WTC11 (cell line): ENCODE results near the gene MAML3. TPM values are rescaled to one million over a fixed set of nuclear protein-coding genes. Genes with fewer than 3 reads are reported as not detected.

Source experiments
- ATAC-seq: fragments of 200-7000 bp; cut with Tn5 transposase; 2 replicates; pipeline ENCODE4 v1.10.0; 2021; ENCODE audit warnings: mild to moderate bottlenecking, moderate library complexity
- CTCF ChIA-PET: fragments of 300-600 bp; sonication (Branson Sonifier 250); formaldehyde crosslinking; loops from one replicate; lab custom pipeline; 2021; ENCODE audit warnings: antibody characterized with exemption; lab: Charles Lee
- POLR2A ChIA-PET: fragments of 350-600 bp; sonication (Branson Sonifier 250); formaldehyde crosslinking; loops from one replicate; lab custom pipeline; 2021; ENCODE audit warnings: antibody characterized with exemption; lab: Charles Lee
- DNase-seq: peaks from one replicate; pipeline ENCODE4 v3.0.0; 2021; ENCODE audit warnings: low spot score
- H3K27ac Mint-ChIP-seq: 2 replicates; pipeline ENCODE4 v1.8.0; 2021; ENCODE audit warnings: mixed read lengths
- H3K27me3 Mint-ChIP-seq: 2 replicates; pipeline ENCODE4 v1.8.0; 2021; ENCODE audit warnings: low read depth, mild to moderate bottlenecking, moderate library complexity, mixed read lengths
- H3K36me3 Mint-ChIP-seq: 2 replicates; pipeline ENCODE4 v1.8.0; 2021; ENCODE audit warnings: mixed read lengths
- H3K4me1 Mint-ChIP-seq: 2 replicates; pipeline ENCODE4 v1.8.0; 2022; ENCODE audit warnings: mixed read lengths
- H3K4me3 Mint-ChIP-seq: 2 replicates; pipeline ENCODE4 v1.8.0; 2021; ENCODE audit warnings: mild to moderate bottlenecking, moderate library complexity, mixed read lengths
- H3K9me3 Mint-ChIP-seq: 2 replicates; pipeline ENCODE4 v1.8.0; 2021; ENCODE audit warnings: mixed read lengths
- ARID4B ChIP-seq: sonication (generic); formaldehyde crosslinking; IDR thresholded peaks from 2 replicates; pipeline ENCODE4 v1.8.0; 2023; ENCODE audit warnings: missing genetic modification reagents, mild to moderate bottlenecking, borderline replicate concordance
- E2F1 ChIP-seq: sonication (generic); formaldehyde crosslinking; IDR thresholded peaks from 2 replicates; pipeline ENCODE4 v1.8.0; 2022; ENCODE audit warnings: mild to moderate bottlenecking, missing genetic modification reagents
- ETV6 ChIP-seq: sonication (generic); formaldehyde crosslinking; IDR thresholded peaks from 2 replicates; pipeline ENCODE4 v1.8.1; 2022; ENCODE audit warnings: mild to moderate bottlenecking, missing genetic modification reagents
- FOXP1 ChIP-seq: sonication (generic); formaldehyde crosslinking; IDR thresholded peaks from 2 replicates; pipeline ENCODE4 v1.8.0; 2022; ENCODE audit warnings: missing genetic modification reagents, mild to moderate bottlenecking, moderate library complexity, borderline replicate concordance
- HMGA2 ChIP-seq: fragments of 250-450 bp; sonication (Bioruptor Pico); IDR thresholded peaks from 2 replicates; pipeline ENCODE4 v1.4.0; 2021; ENCODE audit warnings: mild to moderate bottlenecking, moderate library complexity
- IRF1 ChIP-seq: sonication (generic); formaldehyde crosslinking; IDR thresholded peaks from 2 replicates; pipeline ENCODE4 v1.8.0; 2023; ENCODE audit warnings: missing genetic modification reagents
- NFATC4 ChIP-seq: fragments of 250-450 bp; sonication (Bioruptor Pico); IDR thresholded peaks from 2 replicates; pipeline ENCODE4 v1.9.0; 2021; ENCODE audit warnings: mild to moderate bottlenecking
- PRDM15 ChIP-seq: sonication (generic); formaldehyde crosslinking; IDR thresholded peaks from 2 replicates; pipeline ENCODE4 v1.8.0; 2022; ENCODE audit warnings: missing genetic modification reagents
- PRRX2 ChIP-seq: fragments of 250-450 bp; sonication (Bioruptor Pico); IDR thresholded peaks from 2 replicates; pipeline ENCODE4 v1.8.0; 2021; ENCODE audit warnings: mild to moderate bottlenecking
- SMAD4 ChIP-seq: sonication (generic); formaldehyde crosslinking; IDR thresholded peaks from 2 replicates; pipeline ENCODE4 v1.8.0; 2022; ENCODE audit warnings: mild to moderate bottlenecking, missing genetic modification reagents
- SOX15 ChIP-seq: fragments of 250-450 bp; sonication (Bioruptor Pico); IDR thresholded peaks from 2 replicates; pipeline ENCODE4 v1.9.0; 2021; ENCODE audit warnings: mild to moderate bottlenecking
- STAT6 ChIP-seq: sonication (generic); formaldehyde crosslinking; conservative IDR thresholded peaks from 2 replicates; pipeline ENCODE4 v1.8.1; 2023; ENCODE audit warnings: mild to moderate bottlenecking, low read depth, missing genetic modification reagents, moderate library complexity
- USF2 ChIP-seq: sonication (generic); formaldehyde crosslinking; IDR thresholded peaks from 2 replicates; pipeline ENCODE4 v1.8.1; 2023; ENCODE audit warnings: mild to moderate bottlenecking, missing genetic modification reagents, moderate library complexity
- ZNF281 ChIP-seq: sonication (generic); formaldehyde crosslinking; IDR thresholded peaks from 2 replicates; pipeline ENCODE4 v1.8.0; 2023; ENCODE audit warnings: mild to moderate bottlenecking, missing genetic modification reagents
- ZNF416 ChIP-seq: fragments of 250-450 bp; sonication (Bioruptor Pico); IDR thresholded peaks from 2 replicates; pipeline ENCODE4 v1.9.0; 2021; ENCODE audit warnings: mild to moderate bottlenecking, inconsistent platforms
- ZNF423 ChIP-seq: fragments of 250-450 bp; sonication (Bioruptor Pico); IDR thresholded peaks from 2 replicates; pipeline ENCODE4 v2.1.2; 2022; ENCODE audit warnings: mild to moderate bottlenecking, moderate library complexity
- total RNA-seq: library from RNA; stranded (reverse); gene quantifications from 3 replicates; pipeline ENCODE4 v1.2.3, GENCODE V29; 2021

MAML3 gene
- total RNA-seq, 1 experiment from 2014 or later: 7.4 TPM

- no peak for ATAC-seq
- CTCF ChIA-PET: no interaction called here
- H3K36me3 Mint-ChIP-seq: no peaks in the 10 kb centered on the region
Measured at GRCh38 chr4:139919004-139919403, 235.0 kb downstream of the MAML3 start.

GRCh38 chr4:139918591-139918990, 235.4 kb downstream of the MAML3 start:
- Mint-ChIP-seq H3K9me3 (no peaks in the 10 kb centered on the region), H3K36me3 (no peaks in the 10 kb centered on the region), H3K4me1 (peaks cover 81% of the 10 kb centered on the region), H3K4me3 (no peak overlapping the region), H3K27me3 (no peaks in the 10 kb centered on the region), H3K27ac (no peak overlapping the region)
- ATAC-seq: no peak
- CTCF ChIA-PET: interaction anchor here (1.6 kb wide), 1 partner anchor 412 kb away, joined by 4 read pairs; no protein-coding TSS in a partner anchor
- no peak for DNase-seq
- POLR2A ChIA-PET: no interaction called here
- TF ChIP-seq ZNF281 (CRISPR knock-in tag): no peak
- no peak for TF ChIP-seq E2F1 (CRISPR knock-in tag)
- TF ChIP-seq FOXP1: no peak
- TF ChIP-seq ETV6 (CRISPR knock-in tag): no peak
- no peak for TF ChIP-seq STAT6 (CRISPR knock-in tag)

More at GRCh38 chr4:139919004-139919403, 235.0 kb downstream of the MAML3 start:
- Mint-ChIP-seq H3K27ac (no peak overlapping the region), H3K4me3 (no peak overlapping the region), H3K27me3 (no peaks in the 10 kb centered on the region), H3K4me1 (peaks cover 79% of the 10 kb centered on the region), H3K9me3 (no peaks in the 10 kb centered on the region)
- POLR2A ChIA-PET: no interaction called here
- no peak for TF ChIP-seq ARID4B (CRISPR knock-in tag)
- TF ChIP-seq PRRX2 (CRISPR knock-in tag): no peak
- no peak for TF ChIP-seq SOX15 (CRISPR knock-in tag)
- TF ChIP-seq SMAD4 (CRISPR knock-in tag): no peak
- no peak for DNase-seq

GRCh38 chr4:139917896-139918295, 236.1 kb downstream of the MAML3 start:
- TF ChIP-seq ZNF416 (no peak), PRDM15 (CRISPR knock-in tag) (0 out of 2 replicates have a peak, but pooled peaks have one; percentile 13), ZNF423 (CRISPR knock-in tag) (no peak), NFATC4 (CRISPR knock-in tag) (no peak), HMGA2 (CRISPR knock-in tag) (no peak), USF2 (CRISPR knock-in tag) (no peak), SMAD4 (CRISPR knock-in tag) (no peak), IRF1 (CRISPR knock-in tag) (no peak)
- TF ChIP-seq, all 79 proteins: peak for 1
- Mint-ChIP-seq H3K9me3 (no peaks in the 10 kb centered on the region), H3K4me3 (no peak overlapping the region), H3K36me3 (no peaks in the 10 kb centered on the region), H3K27me3 (no peaks in the 10 kb centered on the region), H3K27ac (no peak overlapping the region), H3K4me1 (peaks cover 78% of the 10 kb centered on the region)
- ATAC-seq: no peak
- CTCF ChIA-PET: interaction anchor here (1.6 kb wide), 1 partner anchor 412 kb away, joined by 4 read pairs; no protein-coding TSS in a partner anchor
- POLR2A ChIA-PET: no interaction called here
- no peak for DNase-seq
